GM11168 (cell line): ENCODE data around the gene LCP1.
"Not testable (repeated sequence)": the region's sequence is repeated elsewhere in the genome, so short reads cannot be mapped to it uniquely, and the experiment has no call there.

Experiments
- in situ Hi-C: fragments of 300-500 bp; cut with MboI; formaldehyde crosslinking; loops from one replicate; pipeline ENCODE4 v1.12.0; 2022; ENCODE audit warnings: low sequenced_read_pairs; ENCODE audit not compliant: unreplicated experiment

Gene LCP1

DNA sequence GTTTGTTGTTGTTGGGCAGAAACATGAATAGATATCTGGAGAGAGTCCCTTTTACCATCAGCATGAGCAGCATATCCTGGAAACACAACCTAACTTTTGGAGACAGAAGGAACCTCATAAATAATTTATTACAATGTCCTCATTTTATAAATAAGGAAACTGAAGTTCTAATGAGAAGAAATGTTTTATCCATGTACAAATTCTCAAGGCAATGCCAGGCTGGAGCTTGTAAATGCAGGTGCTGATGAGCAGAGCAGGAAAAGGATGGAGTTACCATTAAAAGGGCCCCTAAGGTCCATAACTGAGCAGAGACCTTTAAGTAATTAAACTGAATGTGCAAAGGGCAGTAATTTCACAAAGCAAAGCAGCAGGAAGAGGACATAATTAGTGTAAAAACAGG lies 17.3 kb downstream of the LCP1 start:
- in situ Hi-C loops = no loop called here

DNA sequence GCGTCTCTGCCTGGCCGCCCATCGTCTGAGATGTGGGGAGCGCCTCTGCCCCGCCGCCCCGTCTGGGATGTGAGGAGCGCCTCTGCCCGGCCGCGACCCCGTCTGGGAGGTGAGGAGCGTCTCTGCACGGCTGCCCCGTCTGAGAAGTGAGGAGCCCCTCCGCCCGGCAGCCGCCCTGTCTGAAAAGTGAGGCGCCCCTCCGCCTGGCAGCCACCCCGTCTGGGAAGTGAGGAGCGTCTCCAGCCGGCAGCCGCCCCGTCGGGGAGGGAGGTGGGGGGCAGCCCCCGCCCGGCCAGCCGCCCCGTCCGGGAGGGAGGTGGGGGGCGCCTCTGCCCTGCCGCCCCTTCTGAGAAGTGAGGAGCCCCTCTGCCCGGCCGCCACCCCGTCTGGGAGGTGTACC lies 19.2 kb downstream of the LCP1 start:
- in situ Hi-C loops = not testable (repeated sequence)

DNA sequence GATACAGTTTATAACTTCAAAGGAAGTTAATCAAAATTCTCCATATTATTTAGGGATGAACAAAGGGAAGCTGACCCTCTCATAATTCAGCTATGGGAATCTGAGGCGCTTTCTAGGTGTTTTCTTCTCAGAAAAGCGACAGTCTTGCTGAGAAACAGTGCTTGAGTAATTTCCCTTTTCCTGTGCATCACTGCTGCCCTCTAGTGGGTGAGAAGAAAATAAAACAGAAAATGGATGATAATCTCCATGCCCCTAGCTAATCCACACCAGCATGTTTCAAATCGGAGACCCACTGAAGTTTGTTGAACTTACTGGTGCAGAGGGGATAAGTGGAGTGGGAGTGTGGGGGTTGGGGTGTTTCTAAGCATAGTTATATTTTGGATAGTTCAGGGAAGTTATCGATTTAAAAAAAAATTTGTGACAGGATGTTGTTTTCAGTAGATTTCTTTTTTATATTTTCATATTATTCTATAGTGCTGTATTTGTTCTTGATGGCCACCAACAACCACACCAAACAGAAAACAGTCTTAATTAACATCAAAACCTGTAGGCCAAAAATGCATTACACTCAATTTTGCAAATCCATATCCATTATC lies 21.4 kb downstream of the LCP1 start:
- in situ Hi-C loops = no loop called here

DNA sequence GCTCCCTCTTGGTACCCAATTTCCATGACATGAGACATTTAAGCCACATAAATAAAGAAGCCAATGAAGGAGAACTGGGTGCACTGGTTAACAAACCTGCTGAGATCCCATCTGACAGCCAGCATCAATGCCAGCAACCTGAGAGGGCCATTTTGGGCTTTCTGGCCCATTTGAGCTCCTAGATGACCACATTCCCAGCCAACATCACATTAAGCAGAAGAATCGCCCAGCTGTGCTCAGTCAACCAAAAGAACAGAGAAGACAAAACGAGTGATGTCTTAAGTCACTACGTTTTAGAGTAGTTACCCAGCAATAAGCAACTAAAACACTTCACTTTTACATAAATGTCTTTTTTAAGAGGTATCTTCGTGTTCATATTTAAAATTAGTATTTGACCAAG lies 21.9 kb downstream of the LCP1 start:
- in situ Hi-C loops = no loop called here

DNA sequence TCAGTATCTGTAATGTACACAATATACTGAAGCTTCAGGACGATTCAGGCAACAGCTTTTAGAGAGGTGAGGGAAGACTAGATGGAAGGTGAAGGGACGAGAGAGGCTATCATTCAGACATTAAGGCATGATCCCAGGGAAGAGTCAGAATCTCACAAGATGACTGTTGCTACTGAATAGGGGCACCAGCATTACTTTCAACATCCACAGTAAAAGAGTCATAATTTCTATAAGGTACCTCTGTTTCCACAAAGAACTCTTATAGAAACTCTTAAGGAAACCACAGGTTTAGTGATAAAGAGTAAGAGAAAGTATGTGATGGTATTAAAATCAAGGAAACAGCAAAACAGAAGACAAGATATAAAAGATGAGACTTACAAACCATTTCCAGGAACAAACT lies 23.0 kb downstream of the LCP1 start:
- in situ Hi-C loops = no loop called here

DNA sequence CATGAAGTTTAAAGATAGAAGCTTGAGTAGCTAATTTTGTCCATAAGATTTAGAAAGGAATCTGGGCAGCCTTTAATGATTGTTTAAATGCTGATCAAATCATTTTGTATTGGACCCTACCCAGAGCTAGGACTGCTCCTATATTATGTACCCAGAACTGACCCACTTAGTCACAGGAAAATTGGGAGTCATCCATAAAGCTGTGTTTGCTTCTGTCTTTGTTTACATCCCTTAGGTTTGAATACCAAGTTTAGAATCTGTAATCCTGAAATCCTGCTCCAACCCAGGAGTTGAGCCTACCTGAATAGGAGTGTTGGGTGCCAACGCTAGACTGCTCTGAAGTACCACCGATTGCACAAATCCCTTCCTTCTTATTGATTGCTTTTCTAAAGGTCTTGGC lies 23.8 kb downstream of the LCP1 start:
- in situ Hi-C loops = no loop called here

DNA sequence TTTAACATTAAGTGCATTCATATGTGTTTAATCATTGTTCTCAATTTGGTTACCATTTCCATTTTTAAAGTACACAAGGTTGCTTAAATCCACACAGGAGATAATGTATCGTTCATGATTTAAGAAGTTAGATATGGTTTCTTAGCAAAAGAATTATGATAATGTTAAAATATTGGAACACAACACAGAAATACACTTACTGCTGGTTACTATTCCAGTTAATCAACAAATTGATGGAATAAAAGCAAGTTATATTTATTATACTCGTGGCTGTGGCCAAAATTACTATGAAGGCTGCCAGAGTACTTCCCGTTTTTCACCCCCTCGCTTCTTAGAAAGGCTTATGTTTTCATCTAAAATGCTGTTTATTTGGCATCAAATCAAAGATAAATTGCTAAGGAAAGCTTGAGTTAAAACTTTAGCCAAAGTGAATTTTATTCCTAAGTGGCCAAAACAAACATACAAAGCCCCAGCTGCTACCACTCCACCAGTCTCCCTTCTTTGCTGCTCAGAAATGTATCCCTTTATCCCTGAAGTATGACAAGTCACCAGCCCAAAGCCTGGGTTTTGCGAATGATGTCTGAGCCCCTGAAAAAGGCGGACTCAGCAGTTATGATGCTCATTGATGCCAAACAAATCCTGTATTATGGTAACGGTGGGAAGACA lies 27.7 kb downstream of the LCP1 start:
- in situ Hi-C loops = no loop called here

DNA sequence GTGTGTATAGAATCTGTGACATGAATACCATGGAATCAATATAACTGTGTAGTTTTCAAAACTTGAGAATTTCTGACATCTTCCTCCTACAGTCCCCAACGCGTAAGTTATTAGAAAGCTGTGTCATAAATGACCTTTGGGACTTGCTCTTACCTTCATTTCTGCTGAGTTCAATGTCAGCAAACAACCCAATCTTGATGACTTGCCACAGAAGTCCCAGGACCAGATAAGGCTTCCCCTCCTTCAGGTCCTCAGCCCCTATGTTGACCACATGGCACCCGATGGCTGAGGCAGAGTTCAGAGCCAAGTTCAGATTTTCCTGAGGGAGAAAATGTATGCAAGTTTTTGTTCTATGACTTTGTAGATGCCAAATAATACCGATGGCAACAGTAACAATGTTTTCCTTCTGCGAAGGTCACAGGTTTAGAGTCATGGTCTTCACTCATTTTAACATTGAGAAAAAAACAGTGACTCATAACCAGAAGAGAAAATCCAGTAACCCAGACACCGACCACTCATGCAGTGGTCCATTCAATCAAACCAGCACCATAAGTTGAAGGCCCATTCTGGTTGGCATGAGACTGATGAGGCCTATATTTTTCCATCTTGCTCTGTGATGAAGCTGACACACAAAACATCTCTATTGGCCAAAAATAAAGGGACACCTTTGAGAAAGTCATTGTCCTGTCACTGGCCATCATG lies 29.2 kb downstream of the LCP1 start:
- in situ Hi-C loops = no loop called here

DNA sequence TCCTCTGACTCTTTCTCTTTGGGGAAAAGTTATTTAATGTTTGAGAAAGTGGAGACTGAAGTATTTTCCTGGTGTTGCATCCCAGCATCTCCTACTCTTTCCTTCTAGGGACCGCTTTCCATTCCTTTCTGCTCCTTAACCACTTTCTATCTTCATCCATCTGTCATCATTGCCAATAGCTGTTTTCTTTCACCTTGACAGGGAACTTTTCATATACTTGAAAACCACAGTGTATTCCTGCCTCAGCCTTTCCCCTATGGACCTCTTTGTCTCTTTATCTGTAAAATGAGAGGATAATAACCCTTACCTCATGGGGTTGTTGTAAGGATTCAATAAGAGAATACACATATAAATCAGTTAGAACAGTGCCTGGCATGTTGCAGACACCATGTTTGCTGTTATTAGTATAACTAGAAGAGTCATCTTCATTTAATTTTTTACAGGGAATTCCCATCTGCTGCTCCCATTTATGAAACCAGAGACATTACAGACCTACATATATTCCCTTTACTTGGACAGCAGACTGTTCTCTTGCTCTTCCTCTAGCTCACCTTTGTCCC lies 31.8 kb downstream of the LCP1 start:
- in situ Hi-C loops = no loop called here

DNA sequence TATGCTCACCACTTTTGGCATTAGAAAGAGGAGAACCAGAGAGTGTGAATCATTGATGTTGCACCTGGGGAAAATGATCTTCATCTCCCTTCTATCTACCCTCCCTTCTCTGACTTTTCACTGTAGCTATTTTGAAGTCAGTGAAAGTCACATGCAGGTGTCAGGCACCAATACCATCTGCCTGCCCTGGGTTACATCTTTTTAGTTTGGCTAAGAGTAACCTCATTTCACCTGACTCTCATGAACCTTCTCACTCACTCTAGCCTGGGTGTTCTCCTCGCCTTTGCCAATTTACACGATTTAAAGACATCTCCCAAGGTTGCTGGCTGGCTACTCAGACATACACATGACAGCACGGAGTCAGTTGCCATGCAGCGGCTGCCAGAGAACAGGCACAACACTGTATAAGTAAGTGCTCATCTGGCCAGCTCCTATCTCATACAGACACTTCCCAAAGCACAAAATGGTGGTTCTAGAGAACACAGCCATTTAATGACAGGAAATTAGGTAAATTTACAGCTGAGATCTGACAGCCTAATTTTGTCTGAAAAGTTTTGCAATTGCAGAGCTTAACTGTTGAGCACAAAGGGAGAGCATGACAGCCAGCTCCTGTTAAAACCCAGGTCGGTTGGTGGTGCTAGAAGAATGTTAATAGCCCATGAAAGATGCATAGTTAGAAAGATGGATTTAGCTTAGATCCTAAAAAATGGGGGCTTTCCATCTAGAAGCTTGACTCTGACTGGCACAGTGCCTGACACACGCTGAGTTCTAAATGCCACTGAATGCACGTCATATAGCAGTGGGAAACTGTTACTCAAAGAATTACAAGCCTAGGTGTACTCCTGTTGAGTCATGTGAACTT lies 32.5 kb downstream of the LCP1 start:
- in situ Hi-C loops = no loop called here

DNA sequence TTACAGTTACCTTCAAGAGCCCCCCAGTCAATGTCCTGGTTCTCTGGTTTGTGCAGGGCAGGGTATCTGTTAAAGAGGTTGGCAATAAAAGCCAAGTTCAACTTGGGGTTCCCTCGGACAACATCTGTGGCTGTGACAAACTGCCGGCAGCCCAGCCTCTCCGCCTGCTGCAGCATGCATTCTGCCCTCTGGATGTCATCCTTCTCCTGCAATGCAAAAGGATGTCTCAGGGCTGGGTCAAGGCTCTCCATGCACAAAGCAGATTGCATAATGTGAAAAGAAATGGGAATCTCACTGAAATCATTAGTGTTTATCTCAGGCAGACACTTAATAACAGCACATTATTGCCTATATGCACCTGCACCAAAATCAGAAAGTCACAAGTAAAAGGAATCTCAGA lies 35.1 kb downstream of the LCP1 start:
- in situ Hi-C loops = no loop called here

DNA sequence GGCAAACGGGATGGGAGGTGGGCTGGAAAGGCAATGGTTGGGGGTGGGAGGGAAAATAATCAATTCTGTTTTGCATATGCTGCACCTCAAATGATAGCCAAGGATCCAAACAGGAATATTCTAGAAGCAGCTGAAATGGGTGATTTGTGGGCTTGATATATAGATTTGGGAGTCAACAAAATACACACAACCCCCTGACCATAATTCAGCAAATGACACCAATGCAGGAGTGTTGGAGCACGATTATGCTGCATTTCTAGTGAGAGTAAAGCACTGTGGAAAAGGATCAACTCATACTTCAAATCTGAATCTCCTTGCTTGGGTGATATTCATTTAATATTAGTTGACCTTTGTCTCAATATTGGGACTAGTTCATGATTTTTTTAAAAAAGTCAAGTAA lies 36.0 kb downstream of the LCP1 start:
- in situ Hi-C loops = no loop called here

DNA sequence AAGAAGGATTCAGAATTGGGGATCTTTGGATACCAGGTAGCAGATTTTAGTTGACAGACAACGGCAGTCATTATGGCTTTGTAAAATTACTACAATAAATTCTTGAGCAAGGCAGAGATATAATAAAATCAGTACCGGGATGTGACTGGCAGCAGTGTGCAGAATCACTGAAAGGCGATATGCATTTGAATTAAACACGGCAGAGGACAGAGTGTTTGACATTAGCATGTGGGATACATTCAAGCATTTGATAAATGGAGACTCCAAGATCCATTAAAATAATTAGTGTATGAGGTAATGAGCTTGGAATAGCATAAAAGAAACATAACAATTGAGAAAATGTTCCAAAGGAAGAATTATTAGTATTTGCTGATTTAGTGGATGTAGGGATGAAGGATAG lies 36.8 kb downstream of the LCP1 start:
- in situ Hi-C loops = no loop called here

DNA sequence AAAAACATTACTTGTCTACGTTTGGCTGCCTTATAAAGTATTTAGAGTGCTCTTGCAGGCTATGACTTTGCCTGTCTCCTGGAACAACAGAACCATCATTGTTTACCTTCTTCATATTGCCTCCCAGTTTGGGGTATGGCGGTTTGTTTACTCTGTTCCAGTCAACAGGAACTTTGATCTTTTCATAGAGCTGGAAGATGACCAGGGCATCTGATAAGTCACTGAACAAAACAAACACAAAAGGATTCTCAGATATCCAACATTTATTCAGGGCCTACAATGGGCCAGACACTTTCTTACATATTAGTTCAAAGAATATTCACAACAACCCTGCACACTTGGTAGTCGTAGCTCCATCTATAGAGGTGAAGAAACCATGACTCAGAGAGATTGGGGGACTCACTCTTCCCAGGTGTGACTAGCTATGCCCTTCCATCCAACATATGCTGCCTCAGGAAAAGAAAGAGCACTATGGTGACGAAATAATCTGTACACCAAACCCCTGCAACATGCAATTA lies 38.7 kb downstream of the LCP1 start:
- in situ Hi-C loops = no loop called here

DNA sequence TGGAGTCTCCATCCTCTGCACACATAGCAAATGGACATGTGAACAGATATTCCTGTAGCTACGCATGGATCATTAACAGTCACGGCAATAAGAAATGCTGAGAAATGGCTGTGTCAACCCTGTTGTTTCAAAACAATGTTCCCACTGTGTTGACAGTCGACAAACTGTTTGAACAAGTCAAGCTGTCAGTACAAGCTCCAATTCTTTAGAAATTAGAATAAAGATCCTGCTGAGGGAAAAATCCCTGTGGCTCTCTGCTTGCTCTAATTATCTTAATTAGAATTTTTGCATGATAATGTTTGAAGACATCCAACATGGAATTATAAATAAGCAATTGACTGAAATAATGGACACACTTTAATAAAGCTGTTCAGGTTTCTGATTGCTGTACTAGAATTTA lies 39.2 kb downstream of the LCP1 start:
- in situ Hi-C loops = no loop called here

DNA sequence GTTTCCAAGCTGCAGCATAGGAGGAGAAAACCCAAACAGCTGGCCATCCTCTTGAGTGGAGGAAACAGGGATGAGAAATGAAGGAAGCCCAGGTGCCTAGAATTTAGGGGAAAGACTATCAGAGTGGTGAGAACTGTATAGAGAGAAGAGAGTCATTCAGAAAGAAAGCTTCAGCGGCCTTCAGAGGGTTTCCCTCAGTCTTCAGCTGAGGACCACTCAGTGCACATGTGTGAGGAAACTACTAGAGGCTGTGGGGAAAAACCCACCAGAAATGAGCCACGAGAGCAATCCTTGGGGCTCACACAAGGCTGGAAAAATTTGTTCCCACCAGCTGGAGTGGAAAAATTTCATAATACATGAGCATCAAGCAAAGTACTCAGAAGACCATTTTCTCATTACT lies 41.9 kb downstream of the LCP1 start:
- in situ Hi-C loops = no loop called here

DNA sequence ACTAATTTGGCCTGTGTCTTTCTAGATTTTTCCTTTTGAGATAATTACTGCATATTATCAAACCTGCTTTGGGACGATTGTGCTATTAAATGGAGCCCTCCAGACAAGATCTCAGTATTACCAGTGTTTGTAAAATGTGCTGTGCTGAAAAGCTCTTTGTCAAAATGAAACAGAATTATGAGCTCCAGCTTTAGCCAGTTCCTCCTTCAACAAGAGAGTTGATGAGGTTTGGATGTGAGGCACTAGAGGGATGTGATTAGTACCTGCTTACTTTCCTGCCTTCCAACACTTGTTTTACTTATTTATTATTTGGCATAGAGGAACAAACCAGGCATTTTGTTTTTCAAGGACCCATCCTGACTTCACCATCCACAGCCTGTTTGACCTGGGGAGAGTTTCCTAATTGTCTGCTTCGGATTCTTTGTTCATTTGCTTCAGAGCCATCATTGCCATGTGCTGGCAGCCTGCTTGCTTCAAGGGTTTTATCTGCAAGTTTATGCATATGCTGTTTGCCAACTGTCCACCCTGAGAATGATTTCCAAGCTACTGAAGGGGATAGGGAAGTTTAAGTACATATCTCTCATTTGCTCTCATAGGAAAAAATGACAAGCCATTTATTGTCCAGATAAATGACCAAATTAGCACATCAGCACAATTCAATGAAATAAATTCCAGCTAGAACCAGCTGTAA lies 44.2 kb downstream of the LCP1 start:
- in situ Hi-C loops = no loop called here

DNA sequence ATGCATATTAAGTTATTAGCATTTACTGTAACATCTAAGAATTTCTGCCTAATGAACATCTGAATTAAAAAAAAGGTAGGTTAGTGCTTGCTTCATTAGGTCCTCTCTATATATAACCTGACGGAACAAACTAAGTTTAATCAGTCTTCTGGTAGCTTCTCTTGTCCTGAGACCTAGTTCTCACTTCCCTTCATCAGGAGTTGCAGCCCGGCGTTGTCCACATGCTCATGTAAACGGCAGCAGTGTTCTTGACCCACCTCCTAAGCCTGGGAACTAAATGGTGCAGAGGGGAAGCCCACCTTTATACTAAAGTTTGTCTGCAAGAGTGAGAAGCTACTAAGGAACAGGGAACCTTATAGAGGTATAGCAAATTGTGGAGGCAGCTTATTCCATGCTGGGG lies 45.3 kb downstream of the LCP1 start:
- in situ Hi-C loops = no loop called here

DNA sequence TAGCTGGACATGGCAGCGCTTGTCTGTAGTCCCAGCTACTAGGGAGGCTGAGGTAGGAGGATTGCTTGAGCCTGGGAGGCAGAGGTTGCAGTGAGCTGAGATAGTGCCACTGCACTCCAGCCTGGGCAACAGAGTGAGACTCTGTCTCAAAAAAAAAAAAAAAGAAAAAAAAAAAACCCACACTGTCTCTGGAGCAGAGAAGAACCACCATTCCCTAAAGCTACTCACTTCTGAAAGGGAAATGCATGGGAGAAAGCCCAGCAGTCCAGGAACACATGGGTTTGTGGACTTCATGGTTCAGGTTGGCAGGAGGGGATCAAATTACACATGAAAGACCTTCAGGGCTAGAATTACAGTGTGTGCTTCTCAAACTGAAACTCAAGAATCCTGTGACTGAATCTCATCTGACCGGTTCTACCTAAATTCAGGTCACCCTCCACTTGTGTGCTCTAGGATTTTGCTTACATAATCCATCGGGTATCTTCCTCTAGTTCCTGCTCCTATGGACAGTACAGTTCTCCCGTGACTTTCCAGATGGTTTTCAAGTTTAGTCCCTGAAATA lies 46.9 kb downstream of the LCP1 start:
- in situ Hi-C loops = no loop called here

DNA sequence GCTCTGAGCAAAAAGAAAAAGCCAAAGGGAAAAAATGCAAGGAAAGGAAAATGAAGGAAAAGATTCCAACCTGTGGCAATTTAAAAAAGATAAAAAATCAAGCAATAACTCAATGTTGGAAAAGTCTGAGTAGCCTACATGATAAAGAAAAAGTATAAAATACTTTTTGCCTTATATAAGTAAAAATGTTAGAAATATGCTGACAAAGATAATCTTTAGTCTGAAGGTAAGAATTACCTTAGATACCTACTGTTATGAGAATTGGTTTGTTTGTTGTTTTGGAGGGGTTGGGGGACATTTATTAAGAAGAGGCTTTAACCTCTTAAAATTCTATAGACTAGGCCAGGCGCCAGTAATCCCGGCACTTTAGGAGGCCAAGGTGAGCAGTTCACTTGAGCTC lies 47.5 kb downstream of the LCP1 start:
- in situ Hi-C loops = no loop called here
